Naive thymus-derived CD4-positive, alpha-beta T cell (primary cell): ENCODE data around the gene IFI27L2. TPM values are rescaled to one million over a fixed set of nuclear protein-coding genes. Genes with fewer than 3 reads are reported as not detected.

Experiments used
- ATAC-seq: fragments of 150-1000 bp; cut with Tn5 transposase; 2 replicates; pipeline ENCODE4 v1.10.0; 2021; ENCODE audit warnings: mild to moderate bottlenecking, moderate library complexity
- CTCF ChIA-PET: fragments of 350-600 bp; sonication (Branson Sonifier 250); formaldehyde crosslinking; loops from one replicate; lab custom pipeline; 2021; ENCODE audit warnings: antibody characterized with exemption; lab: Charles Lee
- POLR2A ChIA-PET: fragments of 350-600 bp; sonication (Branson Sonifier 250); formaldehyde crosslinking; loops from one replicate; lab custom pipeline; 2021; ENCODE audit warnings: antibody characterized with exemption, inconsistent platforms; lab: Charles Lee
- DNase-seq, 9 donors: peaks; one replicate each; pipeline versions ENCODE4 v3.0.0 to v3.0.0-alpha.2; 2020 to 2022; ENCODE audit warnings: mixed read lengths in 1 of 9
- H3K27ac ChIP-seq: one replicate; pipeline ENCODE4 v1.7.0; 2013; ENCODE audit warnings: mild to moderate bottlenecking, low read depth, low read length, moderate library complexity
- H3K27me3 ChIP-seq, 2 donors: one replicate each; pipeline ENCODE4 v1.7.0; 2013; ENCODE audit warnings: low read length in 2 of 2, mild to moderate bottlenecking in 2 of 2, moderate library complexity in 2 of 2; ENCODE audit not compliant: control insufficient read depth in 2 of 2, insufficient read depth in 2 of 2
- H3K36me3 ChIP-seq, 3 experiments: 1 replicate in 2 of 3; 2 replicates in 1 of 3; pipeline ENCODE4 v1.7.0; 2013; ENCODE audit warnings: low read length in 3 of 3, mild to moderate bottlenecking in 3 of 3, moderate library complexity in 1 of 3; ENCODE audit not compliant: insufficient read depth in 3 of 3, control insufficient read depth in 2 of 3
- H3K4me1 ChIP-seq, 2 donors: one replicate each; pipeline ENCODE4 v1.7.0; 2013; ENCODE audit warnings: low read length in 2 of 2, mild to moderate bottlenecking in 2 of 2, moderate library complexity in 1 of 2; ENCODE audit not compliant: control insufficient read depth in 2 of 2, insufficient read depth in 2 of 2
- H3K4me3 ChIP-seq: 2 replicates; pipeline ENCODE4 v1.7.0; 2013; ENCODE audit warnings: mild to moderate bottlenecking, low read length
- H3K9me3 ChIP-seq, 3 experiments: 1 replicate in 2 of 3; 2 replicates in 1 of 3; pipeline ENCODE4 v1.7.0; 2013; ENCODE audit warnings: low read length in 3 of 3; ENCODE audit not compliant: control insufficient read depth in 2 of 3
- H3K27ac Mint-ChIP-seq, 9 donors: one replicate each; pipeline ENCODE4 v1.8.0; 2020 to 2022; ENCODE audit warnings: mixed read lengths in 9 of 9, mild to moderate bottlenecking in 8 of 9, moderate library complexity in 5 of 9, inconsistent platforms in 2 of 9
- H3K27me3 Mint-ChIP-seq, 5 donors: one replicate each; pipeline ENCODE4 v1.8.0; 2021 to 2022; ENCODE audit warnings: mixed read lengths in 5 of 5, mild to moderate bottlenecking in 1 of 5
- H3K36me3 Mint-ChIP-seq, 5 donors: one replicate each; pipeline ENCODE4 v1.8.0; 2020 to 2022; ENCODE audit warnings: mixed read lengths in 5 of 5, mild to moderate bottlenecking in 3 of 5, inconsistent platforms in 1 of 5
- H3K4me1 Mint-ChIP-seq, 7 donors: one replicate each; pipeline ENCODE4 v1.8.0; 2020 to 2022; ENCODE audit warnings: mixed read lengths in 7 of 7, mild to moderate bottlenecking in 3 of 7, inconsistent platforms in 1 of 7
- H3K4me3 Mint-ChIP-seq, 10 donors: one replicate each; pipeline ENCODE4 v1.8.0; 2020 to 2022; ENCODE audit warnings: mild to moderate bottlenecking in 10 of 10, mixed read lengths in 10 of 10, moderate library complexity in 6 of 10, inconsistent platforms in 2 of 10
- H3K9me3 Mint-ChIP-seq, 11 donors: one replicate each; pipeline ENCODE4 v1.8.0; 2020 to 2022; ENCODE audit warnings: mixed read lengths in 11 of 11, mild to moderate bottlenecking in 4 of 11, inconsistent platforms in 1 of 11, moderate library complexity in 1 of 11
- intact Hi-C, 2 donors: fragments of 100-400 bp; cut with micrococcal nuclease; formaldehyde crosslinking; loops; one replicate each; pipeline ENCODE4 v1.15.1; 2023
- polyA plus RNA-seq, 2 donors: library from polyadenylated mRNA; unstranded; fragments of 300-500 nt; fragmentation: Illumina TruSeq; gene quantifications; one replicate each; pipeline ENCODE4 v1.2.3, GENCODE V29; 2021
- total RNA-seq, 6 experiments: library from RNA in 5 of 6; stranded (reverse) in 5 of 6; gene quantifications; 1 replicate in 5 of 6; 2 replicates in 1 of 6; pipeline ENCODE4 v1.2.3 and lab custom pipeline; 2021 to 2026

The IFI27L2 gene
- total and polyA plus RNA-seq, 7 experiments from 2014 or later = 17.2 to 65.8 (median 29.2) TPM

DNA sequence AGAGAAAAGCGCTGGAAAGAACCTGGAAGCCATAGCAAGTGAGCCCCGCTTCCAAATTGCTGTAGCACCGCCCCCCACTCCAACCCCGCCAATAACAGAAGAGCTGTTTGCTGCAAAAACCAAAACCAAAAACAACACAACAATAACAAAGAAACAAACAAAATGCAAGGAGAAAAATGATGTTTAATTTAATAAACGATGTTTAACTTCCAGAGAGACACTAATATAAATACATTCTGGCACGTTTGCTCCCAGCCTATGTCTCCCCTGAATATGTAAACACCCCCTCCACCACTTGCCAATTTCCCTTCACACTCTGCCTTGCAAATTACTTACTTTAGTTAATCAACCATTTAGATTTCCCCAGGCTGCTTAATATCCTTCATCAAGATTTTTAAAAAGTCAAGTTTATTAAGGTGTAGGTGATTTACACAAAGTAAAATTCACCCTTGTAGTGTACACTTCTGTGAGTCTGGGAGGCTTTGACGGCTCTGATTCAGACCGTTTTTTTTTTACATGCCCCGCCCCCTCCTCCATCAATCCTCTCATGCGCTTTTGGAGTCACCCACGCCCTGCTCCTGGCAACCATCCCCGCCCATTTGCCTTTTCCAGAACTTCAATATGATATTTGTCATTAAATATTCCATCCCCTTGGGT is 482 bp upstream of the IFI27L2 start:
- H3K4me1 ChIP-seq = peaks cover 12 to 21% of the 10 kb centered on the region in 2 donors
- H3K27ac ChIP-seq = peak overlapping the region; percentile 65
- H3K4me1 Mint-ChIP-seq = peaks cover 16 to 24% (median 18%) of the 10 kb centered on the region in 7 donors
- H3K27ac Mint-ChIP-seq = peak overlapping the region in 7 of 9 donors; percentile 29 to 92 (median 77)
- H3K4me3 ChIP-seq = peak overlapping the region; percentile 84
- ChIA-PET POLR2A (interaction anchor here (0.7 to 6.0 kb wide), 2 partner anchors 50 to 148 kb away, joined by 4 to 29 read pairs; partner anchors contain the start of genes DDX24 and IFI27L1), CTCF (interaction anchor here (0.9 to 3.7 kb wide), 4 partner anchors 50 to 190 kb away, joined by 3 to 66 read pairs (median 4); no protein-coding TSS in a partner anchor)
- H3K36me3 Mint-ChIP-seq = no peaks in the 10 kb centered on the region
- H3K4me3 Mint-ChIP-seq = peak overlapping the region; percentile 71 to 97 (median 87)
- H3K27me3 Mint-ChIP-seq = peaks cover 0 to 26% (median 0%) of the 10 kb centered on the region in 5 donors
- ATAC-seq = peak; percentile 46
- DNase-seq = peak in 6 of 9 donors; percentile 10 to 43 (median 23)
- intact Hi-C loops = loop anchor here (1.0 to 10.0 kb wide), 5 partner anchors 49 to 1018 kb away; partner anchors contain the start of genes DDX24 (in 2 of the 2) and IFI27L1 (in 2 of the 2)
- H3K9me3 ChIP-seq = no peaks in the 10 kb centered on the region
- no peaks in the 10 kb centered on the region for H3K36me3 ChIP-seq
- no peaks in the 10 kb centered on the region for H3K27me3 ChIP-seq
- H3K9me3 Mint-ChIP-seq = peaks cover 0 to 1% (median 0%) of the 10 kb centered on the region in 11 donors

- H3K36me3 ChIP-seq = no peaks in the 10 kb centered on the region
- H3K4me1 ChIP-seq = peaks cover 12 to 21% of the 10 kb centered on the region in 2 donors
- intact Hi-C loops = loop anchor here in 1 of 2 donors (5.0 kb wide), 1 partner anchor 1016 kb away; no protein-coding TSS in a partner anchor
- peak overlapping the region; percentile 65 for H3K27ac ChIP-seq
- ChIA-PET POLR2A (interaction anchor here (0.5 to 6.0 kb wide), 4 partner anchors 48 to 1016 kb away, joined by 3 to 29 read pairs (median 3); partner anchors contain the start of genes DDX24 and IFI27L1), CTCF (interaction anchor here (0.8 to 2.6 kb wide), 6 partner anchors 8 to 93 kb away, joined by 3 to 9 read pairs (median 4); no protein-coding TSS in a partner anchor)
- Mint-ChIP-seq H3K4me1 (peaks cover 16 to 24% (median 18%) of the 10 kb centered on the region in 7 donors), H3K27ac (peak overlapping the region in 8 of 9 donors; percentile 41 to 92 (median 74)), H3K27me3 (peaks cover 0 to 17% (median 0%) of the 10 kb centered on the region in 5 donors), H3K9me3 (peaks cover 0 to 5% (median 0%) of the 10 kb centered on the region in 11 donors), H3K4me3 (peak overlapping the region; percentile 71 to 97 (median 87)), H3K36me3 (no peaks in the 10 kb centered on the region)
- H3K9me3 ChIP-seq = no peaks in the 10 kb centered on the region
- ATAC-seq = no peak
- DNase-seq = no peak
- no peaks in the 10 kb centered on the region for H3K27me3 ChIP-seq
- no peak overlapping the region for H3K4me3 ChIP-seq
These were observed 1.1 kb downstream of the IFI27L2 start for GRCh38 chr14:94128216-94128839.

GRCh38 chr14:94127330-94127729 is 2.1 kb downstream of the IFI27L2 start:
- Mint-ChIP-seq H3K4me1 (peaks cover 16 to 24% (median 18%) of the 10 kb centered on the region in 7 donors), H3K36me3 (peaks cover 0 to 8% (median 3%) of the 10 kb centered on the region in 5 donors), H3K27ac (peak overlapping the region in 2 of 9 donors; percentile 6 to 85), H3K9me3 (peaks cover 0 to 12% (median 1%) of the 10 kb centered on the region in 11 donors), H3K4me3 (peak overlapping the region in 2 of 10 donors; percentile 13 to 88), H3K27me3 (peaks cover 0 to 14% (median 0%) of the 10 kb centered on the region in 5 donors)
- DNase-seq (no peak), ATAC-seq (no peak)
- Histone ChIP-seq H3K27me3 (no peaks in the 10 kb centered on the region), H3K4me1 (peaks cover 12 to 21% of the 10 kb centered on the region in 2 donors), H3K4me3 (no peak overlapping the region), H3K27ac (no peak overlapping the region), H3K9me3 (no peaks in the 10 kb centered on the region), H3K36me3 (no peaks in the 10 kb centered on the region)
- ChIA-PET POLR2A (interaction anchor here (6.0 kb wide), 1 partner anchor 47 kb away, joined by 29 read pairs; the partner anchor contains the start of genes DDX24 and IFI27L1), CTCF (interaction anchor here (1.2 to 2.6 kb wide), 3 partner anchors 9 to 92 kb away, joined by 4 to 9 read pairs (median 4); no protein-coding TSS in a partner anchor)
- intact Hi-C loops = loop anchor here in 1 of 2 donors (5.0 kb wide), 1 partner anchor 1015 kb away; no protein-coding TSS in a partner anchor

- DNase-seq (no peak), ATAC-seq (no peak)
- Mint-ChIP-seq H3K27ac (peak overlapping the region in 2 of 9 donors; percentile 11 to 53), H3K36me3 (peaks cover 0 to 9% (median 4%) of the 10 kb centered on the region in 5 donors), H3K27me3 (peaks cover 0 to 14% (median 0%) of the 10 kb centered on the region in 5 donors), H3K4me3 (peak overlapping the region in 1 of 10 donors; percentile 3), H3K9me3 (peaks cover 0 to 17% (median 3%) of the 10 kb centered on the region in 11 donors), H3K4me1 (peaks cover 16 to 24% (median 18%) of the 10 kb centered on the region in 7 donors)
- Histone ChIP-seq H3K27ac (no peak overlapping the region), H3K4me1 (peaks cover 12 to 21% of the 10 kb centered on the region in 2 donors), H3K9me3 (no peaks in the 10 kb centered on the region), H3K4me3 (no peak overlapping the region), H3K36me3 (no peaks in the 10 kb centered on the region), H3K27me3 (no peaks in the 10 kb centered on the region)
- intact Hi-C loops = loop anchor here in 1 of 2 donors (5.0 kb wide), 1 partner anchor 1014 kb away; no protein-coding TSS in a partner anchor
- CTCF ChIA-PET = interaction anchor here (2.6 kb wide), 1 partner anchor 10 kb away, joined by 9 read pairs; no protein-coding TSS in a partner anchor
- POLR2A ChIA-PET = interaction anchor here (0.6 kb wide), 1 partner anchor 43 kb away, joined by 3 read pairs; no protein-coding TSS in a partner anchor
These were observed 2.6 kb downstream of the IFI27L2 start for GRCh38 chr14:94126800-94127199.

- CTCF ChIA-PET = interaction anchor here (2.6 kb wide), 1 partner anchor 10 kb away, joined by 9 read pairs; no protein-coding TSS in a partner anchor
These were observed 3.1 kb downstream of the IFI27L2 start for GRCh38 chr14:94126419-94126677.

More at GRCh38 chr14:94126419-94126677, 3.1 kb downstream of the IFI27L2 start:
- peaks cover 12 to 21% of the 10 kb centered on the region in 2 donors for H3K4me1 ChIP-seq
- H3K4me3 Mint-ChIP-seq = no peak overlapping the region
- H3K27ac Mint-ChIP-seq = peak overlapping the region in 3 of 9 donors; percentile 9 to 53 (median 11)
- no peak for ATAC-seq
- H3K27me3 Mint-ChIP-seq = peaks cover 0 to 18% (median 0%) of the 10 kb centered on the region in 5 donors
- intact Hi-C loops = loop anchor here in 1 of 2 donors (5.0 kb wide), 1 partner anchor 1014 kb away; no protein-coding TSS in a partner anchor
- no peak overlapping the region for H3K4me3 ChIP-seq
- H3K9me3 Mint-ChIP-seq = peaks cover 0 to 22% (median 6%) of the 10 kb centered on the region in 11 donors
- POLR2A ChIA-PET = interaction anchor here (0.6 kb wide), 1 partner anchor 42 kb away, joined by 3 read pairs; no protein-coding TSS in a partner anchor
- peaks cover 16 to 24% (median 18%) of the 10 kb centered on the region in 7 donors for H3K4me1 Mint-ChIP-seq
- H3K36me3 Mint-ChIP-seq = peaks cover 0 to 9% (median 4%) of the 10 kb centered on the region in 5 donors
- H3K27ac ChIP-seq = no peak overlapping the region
- H3K36me3 ChIP-seq = no peaks in the 10 kb centered on the region
- no peak for DNase-seq
- no peaks in the 10 kb centered on the region for H3K27me3 ChIP-seq
- peaks cover 0 to under 1% (median 0%) of the 10 kb centered on the region in 3 experiments for H3K9me3 ChIP-seq
